OCI-M2 (cell line): Measurements from ENCODE around the gene DYSF.
"Not testable (repeated sequence)": the region's sequence is repeated elsewhere in the genome, so short reads cannot be mapped to it uniquely, and the experiment has no call there.

ENCODE experiments used
- DNase-seq: peaks from one replicate; lab custom pipeline; 2025; ENCODE audit not compliant: unreplicated experiment; lab: John Stamatoyannopoulos, UW

Gene DYSF

DNA sequence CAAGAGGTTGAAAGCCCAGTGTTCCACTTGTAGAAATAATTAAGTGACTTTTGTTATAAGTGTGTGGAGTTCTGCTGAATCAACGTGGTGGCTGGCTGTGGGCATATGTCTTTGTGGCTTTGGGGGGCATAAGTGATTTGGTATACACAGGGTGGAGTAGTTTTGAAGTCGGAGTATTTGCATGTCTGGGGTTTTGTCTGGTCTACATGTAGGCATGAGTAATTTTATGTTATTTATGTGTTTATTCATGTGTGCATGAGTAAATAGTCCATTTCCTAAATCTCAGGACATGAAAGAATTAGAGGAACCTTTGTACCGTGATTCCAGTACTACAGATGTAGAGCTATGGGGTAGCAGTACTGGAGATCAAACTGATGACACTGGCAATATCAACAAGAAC, 179.7 kb downstream of the DYSF start:
- no peak for DNase-seq

DNA sequence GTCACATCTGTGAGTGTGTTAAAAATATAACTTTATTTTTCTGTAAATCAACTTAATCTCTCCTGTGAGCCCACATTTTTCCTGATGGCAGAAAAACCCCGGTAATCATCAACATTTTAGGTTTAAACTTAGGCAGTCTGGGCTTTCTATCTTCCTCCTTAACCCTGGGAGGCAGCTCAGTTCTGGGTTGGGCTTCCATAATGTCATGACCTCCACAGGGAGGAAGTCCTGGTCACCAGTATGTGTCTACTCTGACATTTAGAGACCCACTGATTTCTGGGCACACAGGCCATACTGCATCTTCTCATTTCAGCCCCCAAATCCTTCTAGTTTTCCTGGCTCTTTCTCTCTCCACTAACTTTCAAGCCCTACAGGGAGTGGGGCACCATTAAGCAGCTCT, 181.2 kb downstream of the DYSF start:
- no peak for DNase-seq

DNA sequence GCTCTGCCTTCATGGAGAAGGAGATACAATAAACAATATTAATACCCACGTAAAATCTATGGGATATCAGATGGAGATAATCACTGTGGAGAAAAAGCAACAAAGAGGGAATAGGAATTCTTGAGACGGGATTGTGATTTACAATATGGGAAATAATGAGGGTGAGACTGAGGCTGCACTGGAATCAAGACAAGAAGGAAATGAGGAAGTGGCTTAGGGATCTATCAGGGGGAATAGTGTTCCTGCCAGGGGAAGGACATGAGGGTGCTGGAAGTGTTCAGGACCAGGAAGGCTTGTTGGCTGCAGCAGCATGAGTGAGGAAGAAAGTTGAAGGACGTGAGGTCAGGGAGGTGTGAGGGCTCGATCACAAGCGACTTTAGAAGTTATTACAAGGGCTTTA, 182.4 kb downstream of the DYSF start:
- DNase-seq: no peak

DNA sequence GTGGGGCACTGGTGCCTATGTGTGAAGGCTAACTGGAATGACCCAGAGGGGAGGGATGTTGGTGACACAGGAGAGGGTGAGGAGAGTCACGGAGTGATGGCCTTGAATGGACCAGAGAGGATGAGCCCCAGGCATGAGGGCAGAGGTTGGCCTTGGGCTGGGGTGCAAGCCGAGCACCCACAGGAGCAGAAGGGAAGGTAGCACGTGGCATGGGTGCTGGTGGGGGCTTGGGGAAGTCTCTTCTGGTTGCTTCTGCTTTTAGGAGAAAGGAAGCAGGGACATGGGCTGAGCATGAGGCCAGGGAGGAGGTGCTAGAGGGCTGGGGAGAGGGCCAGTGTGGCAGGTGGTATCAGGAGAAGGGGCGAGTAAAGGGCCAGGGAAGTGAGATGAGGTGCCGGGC, 183.8 kb downstream of the DYSF start:
- no peak for DNase-seq

DNA sequence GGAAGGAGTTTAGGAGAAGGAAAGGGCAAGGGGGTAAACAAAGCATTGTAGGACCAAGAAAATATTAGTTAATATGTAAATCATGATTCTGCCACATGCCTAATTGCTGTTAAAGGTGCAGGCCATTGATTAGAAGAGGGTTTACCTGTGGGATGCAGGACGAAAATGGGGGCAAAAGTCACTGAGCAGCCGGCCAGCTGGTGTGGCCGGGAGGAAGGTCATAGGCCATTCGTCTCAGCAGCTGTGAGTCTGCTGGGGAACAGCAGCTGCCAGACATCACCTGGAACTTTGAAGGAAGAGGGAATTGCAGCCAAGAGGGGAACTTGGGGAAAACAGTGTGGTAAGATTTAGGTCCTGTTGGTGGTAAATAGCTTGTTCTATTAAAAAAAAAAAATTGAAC, 184.4 kb downstream of the DYSF start:
- no peak for DNase-seq

DNA sequence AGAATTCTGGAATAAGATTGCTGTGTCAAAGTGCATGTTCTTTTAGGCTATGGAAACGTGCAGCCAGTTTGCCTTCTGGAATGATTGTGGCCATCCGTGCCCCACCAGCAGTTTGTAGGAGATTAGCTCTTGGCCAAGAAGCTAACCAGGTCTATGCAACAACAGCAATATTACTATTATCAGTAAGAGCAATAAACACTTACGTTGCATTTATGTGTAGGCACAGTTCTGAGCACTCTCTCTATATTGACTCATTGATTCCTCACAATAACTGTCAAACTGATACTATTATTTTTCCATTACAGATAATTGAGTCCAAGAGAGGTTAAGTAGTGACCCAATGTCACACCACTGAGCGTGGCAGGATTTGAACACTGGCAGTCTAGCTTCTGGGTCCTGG, 186.4 kb downstream of the DYSF start:
- no peak for DNase-seq

DNA sequence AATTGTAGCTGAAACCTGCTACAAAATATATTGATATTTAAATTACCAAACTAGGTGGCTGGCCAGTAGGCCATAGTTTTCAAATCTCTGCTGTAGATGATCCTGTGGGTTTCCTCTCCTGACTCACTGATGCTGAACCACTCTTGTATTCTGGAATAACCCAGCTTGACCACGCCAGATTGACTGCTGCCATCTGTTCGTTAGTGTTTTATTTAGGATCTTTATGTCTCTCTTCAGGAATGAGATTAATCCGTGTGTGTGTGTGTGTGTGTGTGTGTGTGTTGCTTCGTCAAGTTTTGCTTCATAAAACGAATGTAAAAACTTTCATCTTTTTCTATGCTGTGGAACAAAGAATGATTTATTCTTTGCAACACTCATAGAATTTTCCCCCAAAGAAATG, 187.1 kb downstream of the DYSF start:
- no peak for DNase-seq

DNA sequence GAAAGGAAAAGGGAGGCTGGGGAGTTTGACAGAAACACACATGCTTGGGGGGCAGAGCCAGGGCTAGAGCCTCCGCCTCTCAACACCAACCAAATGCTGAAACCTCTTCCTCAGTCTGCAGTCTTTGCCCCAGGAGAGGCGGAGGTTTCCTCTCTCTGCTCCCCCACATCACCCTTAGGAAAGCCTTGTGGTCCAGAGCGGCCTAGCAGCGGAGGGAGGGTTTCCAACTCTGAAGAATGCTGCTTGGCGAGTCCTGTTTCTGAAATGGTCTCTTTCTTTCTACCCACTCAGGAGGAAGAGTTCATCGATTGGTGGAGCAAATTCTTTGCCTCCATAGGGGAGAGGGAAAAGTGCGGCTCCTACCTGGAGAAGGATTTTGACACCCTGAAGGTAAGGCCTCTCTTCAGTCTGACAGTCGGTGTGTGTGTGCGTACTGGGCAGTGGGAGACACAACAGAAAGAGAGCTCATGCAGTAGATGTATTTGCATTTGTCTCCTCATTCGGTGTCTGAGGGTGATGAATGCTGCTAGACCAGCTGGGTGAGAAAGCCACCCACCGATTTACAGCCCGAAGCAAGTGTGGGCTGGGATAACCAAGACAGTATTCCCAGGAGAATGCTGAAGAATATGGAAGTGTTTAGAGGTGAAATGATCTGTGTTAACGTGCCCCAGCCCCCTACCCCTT, 190.5 kb downstream of the DYSF start:
- DNase-seq: no peak

DNA sequence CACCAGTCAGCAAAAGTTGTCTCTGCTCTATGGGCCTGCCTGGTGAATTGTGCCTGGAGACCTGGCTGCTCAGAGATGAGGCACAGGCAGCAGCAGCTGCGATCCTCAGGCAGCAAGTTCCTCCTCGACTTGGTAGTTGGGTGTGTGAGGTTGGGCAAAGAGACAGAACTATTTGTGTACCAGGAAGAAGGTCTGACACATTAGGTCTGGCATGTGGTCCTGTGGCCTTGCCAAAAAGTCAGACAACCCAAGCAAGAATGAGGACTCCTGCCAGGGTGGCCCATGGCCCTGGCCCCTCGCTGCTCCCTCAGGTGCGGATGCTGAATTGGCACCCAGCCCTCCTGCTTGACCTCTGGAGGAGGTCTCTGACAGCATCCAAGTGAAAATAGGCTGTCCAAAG, 192.7 kb downstream of the DYSF start:
- DNase-seq: no peak

DNA sequence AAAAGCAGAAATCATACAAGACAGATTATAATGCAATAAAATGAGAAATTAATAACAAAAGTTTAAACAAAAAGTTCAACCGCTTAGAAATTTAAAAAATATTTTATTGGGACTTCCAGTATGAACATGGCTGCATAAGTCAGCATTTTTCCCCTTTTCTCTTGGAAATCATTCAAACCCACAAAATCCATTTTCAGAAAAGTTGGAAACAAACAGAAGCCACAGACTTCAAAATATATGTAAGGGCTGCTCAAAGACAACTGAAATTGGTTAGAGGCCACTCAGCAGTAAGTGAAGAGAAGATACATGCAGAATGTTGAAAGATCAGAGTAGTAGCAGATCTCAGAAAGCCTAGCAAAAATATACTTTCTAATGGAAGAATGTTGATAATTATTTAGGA, 194.0 kb downstream of the DYSF start:
- DNase-seq: no peak

DNA sequence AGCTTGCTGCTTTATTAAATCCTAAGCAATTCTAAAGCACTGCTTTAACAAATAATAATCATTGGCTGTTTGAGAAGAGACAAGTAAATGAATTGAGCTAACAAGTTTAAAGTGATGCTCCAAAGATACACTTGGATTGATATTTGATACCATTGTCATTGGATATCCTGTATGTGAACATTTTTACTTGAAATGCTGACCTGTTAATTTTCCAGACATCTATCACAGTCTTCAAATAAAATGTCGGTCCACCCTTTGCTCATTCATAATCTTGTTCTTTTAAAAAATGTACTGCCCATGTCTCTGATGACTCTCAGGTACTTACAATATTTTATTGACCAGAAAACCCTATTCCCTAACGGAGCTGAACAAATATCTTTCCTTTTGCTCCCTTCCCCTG, 202.1 kb downstream of the DYSF start:
- DNase-seq: no peak

DNA sequence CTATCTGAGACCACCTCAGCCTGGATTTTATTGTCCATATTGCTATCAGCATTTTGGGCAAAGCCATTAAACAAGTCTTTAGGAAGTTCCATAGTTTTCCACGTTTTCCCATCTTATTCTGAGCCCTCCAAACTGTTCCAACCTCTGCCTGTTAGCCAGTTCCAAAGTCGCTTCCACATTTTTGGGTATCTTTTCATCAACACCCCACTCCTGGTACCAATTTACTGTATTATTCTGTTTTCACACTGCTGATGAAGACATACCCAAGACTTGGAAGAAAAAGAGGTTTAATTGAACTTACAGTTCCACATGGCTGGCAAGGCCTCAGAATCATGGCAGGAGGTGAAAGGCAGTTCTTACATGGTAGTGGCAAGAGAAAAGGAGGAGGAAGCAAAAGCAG, 204.9 kb downstream of the DYSF start:
- not testable (repeated sequence) for DNase-seq

DNA sequence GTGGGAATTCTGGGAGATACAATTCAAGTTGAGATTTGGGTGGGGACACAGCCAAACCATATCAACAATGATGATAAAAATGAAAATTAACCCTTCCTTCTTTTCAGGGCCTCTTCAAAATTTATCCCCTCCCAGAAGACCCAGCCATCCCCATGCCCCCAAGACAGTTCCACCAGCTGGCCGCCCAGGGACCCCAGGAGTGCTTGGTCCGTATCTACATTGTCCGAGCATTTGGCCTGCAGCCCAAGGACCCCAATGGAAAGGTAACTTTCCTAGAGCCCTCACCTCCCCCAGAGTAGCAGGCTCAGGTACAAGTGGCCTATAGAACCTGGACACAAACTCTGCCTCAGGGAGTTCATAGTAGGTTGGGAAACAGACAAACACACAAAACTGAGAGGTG, 205.4 kb downstream of the DYSF start:
- DNase-seq: no peak

DNA sequence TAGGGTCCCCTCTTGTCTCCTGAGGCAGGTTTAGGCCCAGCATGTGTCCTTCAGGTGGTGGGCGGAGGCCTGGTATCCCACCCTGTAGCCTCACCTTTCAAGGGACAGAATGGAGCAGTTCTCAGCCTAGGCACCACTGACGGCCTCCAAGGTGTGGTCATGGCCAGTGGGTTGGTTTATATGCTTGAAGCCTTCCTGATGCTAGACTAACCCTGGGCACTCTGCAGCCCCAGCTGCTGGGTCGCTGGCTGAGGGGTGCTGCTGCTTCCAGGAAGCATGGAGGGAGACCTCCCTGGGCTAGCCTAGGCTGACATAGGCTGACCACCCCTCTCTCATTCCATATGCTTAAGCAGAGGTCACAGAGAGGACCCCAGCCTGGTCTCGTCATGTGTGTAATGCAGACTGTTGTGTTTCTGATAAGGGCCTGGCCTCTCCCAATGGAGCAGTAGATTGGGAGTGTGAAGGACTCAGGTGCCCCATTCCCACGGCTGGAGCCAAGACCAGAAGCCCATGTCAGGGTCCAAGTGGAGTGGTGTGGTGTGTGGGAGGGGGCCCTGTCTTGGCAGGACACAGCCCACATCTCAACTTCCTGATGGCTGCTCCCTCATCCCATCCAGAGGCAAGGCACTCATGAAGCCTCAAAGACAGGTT, 206.6 kb downstream of the DYSF start:
- DNase-seq: no peak

DNA sequence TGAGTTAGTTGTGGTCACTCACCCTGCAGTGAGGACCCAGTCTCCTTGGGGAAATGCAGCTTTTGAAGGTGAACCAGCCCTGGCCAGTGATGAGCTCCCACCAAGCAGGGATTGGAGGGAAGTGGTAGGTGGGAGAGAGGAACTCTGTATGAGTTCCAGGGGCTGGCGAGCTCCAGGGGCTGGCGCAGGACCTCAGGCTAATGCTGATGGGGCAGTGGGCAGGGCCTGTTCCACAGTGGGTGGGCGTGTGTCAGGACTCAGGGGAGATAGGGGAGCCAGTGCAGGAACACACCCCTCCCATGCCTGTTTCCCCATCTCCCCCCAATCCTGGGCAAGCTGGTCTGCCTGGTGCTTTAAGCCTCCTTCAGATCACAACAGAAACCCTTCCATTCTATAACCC, 208.4 kb downstream of the DYSF start:
- DNase-seq: no peak

DNA sequence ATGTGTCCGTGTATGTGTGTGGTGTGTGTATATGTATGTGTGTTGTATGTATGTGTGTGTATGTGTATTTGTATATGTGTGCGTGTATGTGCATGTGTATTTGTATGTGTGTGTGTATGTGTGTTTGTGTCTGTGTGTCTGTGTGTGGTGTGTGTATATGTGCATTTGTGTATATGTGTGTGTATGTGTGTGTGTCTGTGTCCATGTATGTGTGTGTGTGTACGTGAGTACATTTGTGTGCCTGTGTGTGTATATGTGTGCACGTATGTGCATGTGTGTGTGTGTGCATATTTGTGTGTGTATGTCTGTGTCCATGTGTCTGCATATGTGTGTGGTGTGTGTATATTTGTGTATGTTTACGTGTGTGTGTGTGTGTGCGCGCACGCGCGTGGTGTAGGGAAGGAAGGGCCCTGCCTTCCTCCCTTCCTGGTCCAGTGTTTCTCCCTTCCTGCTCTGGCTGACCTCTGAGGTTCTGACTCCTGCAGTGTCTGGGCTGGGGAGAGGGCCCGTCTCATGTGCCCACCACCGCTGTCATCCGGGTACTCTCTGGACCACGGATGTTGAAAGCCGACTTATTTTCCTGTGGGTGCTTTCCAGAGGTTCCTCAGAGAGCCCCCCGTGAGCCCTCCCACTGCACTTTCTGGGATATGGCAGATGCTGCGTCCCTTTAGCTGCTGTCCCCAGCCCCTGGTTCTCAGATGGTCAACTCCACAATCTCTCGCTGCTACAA, 209.5 kb downstream of the DYSF start:
- DNase-seq: no peak

DNA sequence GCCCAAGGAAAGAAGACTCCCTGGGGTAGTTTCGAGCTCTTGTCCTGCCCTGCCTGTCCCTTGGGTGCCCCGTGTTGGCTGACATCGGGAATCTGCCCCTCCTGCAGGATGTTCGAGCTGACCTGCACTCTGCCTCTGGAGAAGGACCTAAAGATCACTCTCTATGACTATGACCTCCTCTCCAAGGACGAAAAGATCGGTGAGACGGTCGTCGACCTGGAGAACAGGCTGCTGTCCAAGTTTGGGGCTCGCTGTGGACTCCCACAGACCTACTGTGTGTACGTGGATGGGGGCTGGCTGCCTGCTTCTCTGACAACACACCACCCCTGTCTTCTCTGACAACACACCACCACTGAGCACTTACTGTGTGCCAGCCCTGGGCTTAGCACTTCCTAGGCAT, 210.8 kb downstream of the DYSF start:
- DNase-seq: no peak

DNA sequence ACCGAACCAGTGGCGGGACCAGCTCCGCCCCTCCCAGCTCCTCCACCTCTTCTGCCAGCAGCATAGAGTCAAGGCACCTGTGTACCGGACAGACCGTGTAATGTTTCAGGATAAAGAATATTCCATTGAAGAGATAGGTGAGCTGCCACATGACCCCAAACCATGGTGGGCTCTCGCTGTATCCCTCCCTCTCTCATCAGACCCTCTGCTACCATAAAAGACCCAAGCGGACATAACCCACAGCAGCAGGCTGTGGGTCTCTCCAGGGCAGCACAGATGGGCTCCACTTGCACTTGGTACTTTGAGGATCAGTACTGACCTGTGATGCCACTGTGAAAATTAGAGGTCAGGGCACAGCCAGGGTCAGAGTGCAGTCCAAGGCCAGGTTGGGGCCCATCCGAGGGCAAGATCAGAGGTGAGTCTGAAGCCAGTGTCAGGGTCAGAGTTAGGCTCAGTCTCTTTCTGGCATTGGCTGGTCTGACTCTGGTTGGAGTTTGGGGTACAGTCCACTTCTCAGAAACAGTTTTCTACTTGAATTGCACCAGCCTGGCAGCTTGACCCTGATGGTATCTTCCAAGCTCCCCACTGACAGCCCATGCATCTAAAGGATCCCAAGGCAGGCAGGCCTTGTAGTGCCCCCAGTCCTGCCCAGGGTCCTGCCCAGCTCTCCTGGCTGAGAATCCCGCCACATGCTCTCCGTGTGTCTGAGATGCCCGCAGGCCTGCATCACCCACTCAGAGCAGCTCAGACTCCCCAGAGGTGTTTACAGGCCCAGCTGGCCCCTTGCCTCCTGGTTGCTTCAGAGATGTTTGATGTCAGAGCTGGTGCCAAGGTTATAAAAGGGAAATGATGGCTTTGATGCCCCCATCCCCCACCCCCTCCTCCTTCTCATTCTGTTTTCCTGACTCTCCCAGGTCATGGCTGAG, 212.1 kb downstream of the DYSF start:
- DNase-seq: no peak

DNA sequence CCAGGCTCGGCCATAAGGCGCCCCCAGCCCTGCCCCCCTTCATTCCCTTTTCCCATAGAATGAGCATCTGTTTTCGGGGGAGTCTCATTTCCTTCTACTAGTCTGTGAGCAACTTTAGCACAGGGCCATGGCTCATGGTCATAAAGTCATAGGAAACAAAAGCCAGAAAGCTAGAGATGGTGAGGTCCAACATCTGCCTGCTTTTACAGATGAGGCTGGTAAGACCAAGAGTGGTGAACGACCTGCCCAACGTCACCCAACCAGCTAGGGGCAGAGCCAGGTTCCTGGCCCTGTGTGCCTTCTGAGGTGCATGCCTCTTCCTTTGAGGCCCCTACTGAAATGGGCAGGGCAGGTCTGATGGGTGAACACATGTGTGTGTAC, 212.7 kb downstream of the DYSF start:
- DNase-seq: no peak

DNA sequence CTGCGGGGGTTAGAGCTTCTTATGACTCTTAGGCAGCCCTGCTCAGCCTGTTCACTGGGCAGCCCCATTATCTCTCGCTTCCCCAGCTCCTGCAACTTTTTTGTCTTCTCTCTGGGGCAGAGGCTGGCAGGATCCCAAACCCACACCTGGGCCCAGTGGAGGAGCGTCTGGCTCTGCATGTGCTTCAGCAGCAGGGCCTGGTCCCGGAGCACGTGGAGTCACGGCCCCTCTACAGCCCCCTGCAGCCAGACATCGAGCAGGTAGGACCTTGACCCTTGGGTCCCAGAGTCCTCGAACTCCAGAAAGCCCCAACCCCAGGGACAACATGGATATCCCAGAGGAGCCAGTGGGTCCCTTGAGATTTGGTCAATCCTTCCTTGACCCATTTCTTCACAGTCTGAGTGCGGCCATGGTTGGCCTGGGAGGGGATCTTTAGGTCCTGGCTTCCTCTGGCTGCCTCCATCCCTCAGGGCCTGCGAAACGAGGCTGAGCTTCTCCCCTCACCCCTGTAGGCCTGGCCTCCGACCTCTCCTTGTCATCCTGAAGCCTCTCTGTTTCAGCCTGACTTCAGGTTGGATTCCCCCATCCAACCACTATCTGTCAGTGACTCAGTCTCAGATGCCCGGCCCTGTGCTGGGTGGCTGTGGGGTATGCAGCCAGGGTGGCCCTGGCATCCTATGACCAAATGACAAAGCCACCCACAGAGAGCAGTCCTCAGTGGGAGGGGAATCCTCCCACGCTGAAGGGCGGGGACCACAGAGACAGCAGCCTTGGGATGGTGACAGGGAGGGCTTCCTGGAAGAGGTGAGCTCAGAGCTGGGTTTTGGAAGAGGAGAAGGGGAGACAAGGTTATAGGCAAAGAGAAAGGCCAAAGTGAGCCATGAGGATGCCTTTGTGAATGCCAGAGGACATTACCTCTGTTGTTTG, 214.2 kb downstream of the DYSF start:
- no peak for DNase-seq
